Activated T-cell treated with anti-CD3 and anti-CD28 coated beads, Interleukin-2, amount 50 U/mL, for 1 hour (primary cell): ENCODE results near the gene LATS1.
"Not testable (repeated sequence)": the region's sequence is repeated elsewhere in the genome, so short reads cannot be mapped to it uniquely, and the experiment has no call there.

Experiments
- DNase-seq: peaks from one replicate; pipeline ENCODE4 v3.0.0-alpha.2; 2020

The LATS1 gene

GRCh38 chr6:149727793-149728498 lies 10.0 kb upstream of the LATS1 start:
- DNase-seq: no peak

GRCh38 chr6:149725785-149726184 lies 7.9 kb upstream of the LATS1 start:
- DNase-seq: no peak

- DNase-seq: no peak
Measured at GRCh38 chr6:149723771-149724417, 6.0 kb upstream of the LATS1 start.

- no peak for DNase-seq
Measured at GRCh38 chr6:149723262-149723661, 5.4 kb upstream of the LATS1 start.

GRCh38 chr6:149719531-149719930 lies 1.6 kb upstream of the LATS1 start:
- DNase-seq: no peak

GRCh38 chr6:149717255-149717587 lies 680 bp downstream of the LATS1 start:
- no peak for DNase-seq

- DNase-seq: no peak
Measured at GRCh38 chr6:149716181-149716963, 1.5 kb downstream of the LATS1 start.

- DNase-seq: no peak
Measured at GRCh38 chr6:149714442-149714841, 3.5 kb downstream of the LATS1 start.

- DNase-seq: no peak
Measured at GRCh38 chr6:149711711-149712110, 6.2 kb downstream of the LATS1 start.

GRCh38 chr6:149701714-149702113 lies 16.2 kb downstream of the LATS1 start:
- DNase-seq: no peak

- no peak for DNase-seq
Measured at GRCh38 chr6:149699150-149699549, 18.8 kb downstream of the LATS1 start.

- no peak for DNase-seq
Measured at GRCh38 chr6:149698175-149698574, 19.7 kb downstream of the LATS1 start.

GRCh38 chr6:149696901-149697300 lies 21.0 kb downstream of the LATS1 start:
- no peak for DNase-seq

- DNase-seq: no peak
Measured at GRCh38 chr6:149694921-149695320, 23.0 kb downstream of the LATS1 start.

- no peak for DNase-seq
Measured at GRCh38 chr6:149691201-149691600, 26.7 kb downstream of the LATS1 start.

GRCh38 chr6:149686230-149686629 lies 31.7 kb downstream of the LATS1 start:
- no peak for DNase-seq

GRCh38 chr6:149683256-149683859 lies 34.5 kb downstream of the LATS1 start:
- no peak for DNase-seq

- DNase-seq: not testable (repeated sequence)
Measured at GRCh38 chr6:149681845-149682244, 36.1 kb downstream of the LATS1 start.

GRCh38 chr6:149681209-149681608 lies 36.7 kb downstream of the LATS1 start:
- DNase-seq: no peak

GRCh38 chr6:149680503-149680902 lies 37.4 kb downstream of the LATS1 start:
- no peak for DNase-seq

GRCh38 chr6:149672265-149672664 lies 45.6 kb downstream of the LATS1 start:
- DNase-seq: not testable (repeated sequence)

- no peak for DNase-seq
Measured at GRCh38 chr6:149660028-149660427, 57.9 kb downstream of the LATS1 start.

- DNase-seq: no peak
Measured at GRCh38 chr6:149657441-149657840, 60.5 kb downstream of the LATS1 start.

- DNase-seq: no peak
Measured at GRCh38 chr6:149651056-149651455, 66.8 kb downstream of the LATS1 start.
